Stimulated activated CD8-positive, alpha-beta memory T cell treated with anti-CD3 and anti-CD28 coated beads, Interleukin-15, amount 100 ng/mL, for 48 hours (primary cell): ENCODE results near the gene CNTRL.

ENCODE experiments used
- DNase-seq, 2 donors: peaks; one replicate each; pipeline ENCODE4 v3.0.0-alpha.2; 2020; ENCODE audit warnings: low read depth in 2 of 2

Gene CNTRL

DNA sequence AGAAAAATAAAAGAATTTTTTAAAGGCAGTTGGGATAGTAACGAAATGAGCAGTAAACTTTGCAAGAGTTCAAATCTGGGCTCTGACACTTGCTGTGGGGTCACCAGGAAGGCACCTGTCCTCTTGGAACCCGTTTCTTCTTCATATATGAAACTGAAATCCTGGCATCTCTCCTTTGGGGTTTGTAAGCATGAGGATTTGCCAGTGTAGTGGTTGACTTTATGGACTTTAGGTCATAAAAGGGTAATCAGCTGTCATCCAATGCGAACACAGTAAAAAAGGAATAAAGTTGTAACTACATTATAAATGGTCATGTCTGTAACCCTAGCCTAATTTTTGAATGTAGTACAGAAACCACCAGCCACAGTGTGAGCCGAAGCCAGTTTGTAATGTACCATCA lies 125.6 kb downstream of the CNTRL start:
- no peak for DNase-seq

DNA sequence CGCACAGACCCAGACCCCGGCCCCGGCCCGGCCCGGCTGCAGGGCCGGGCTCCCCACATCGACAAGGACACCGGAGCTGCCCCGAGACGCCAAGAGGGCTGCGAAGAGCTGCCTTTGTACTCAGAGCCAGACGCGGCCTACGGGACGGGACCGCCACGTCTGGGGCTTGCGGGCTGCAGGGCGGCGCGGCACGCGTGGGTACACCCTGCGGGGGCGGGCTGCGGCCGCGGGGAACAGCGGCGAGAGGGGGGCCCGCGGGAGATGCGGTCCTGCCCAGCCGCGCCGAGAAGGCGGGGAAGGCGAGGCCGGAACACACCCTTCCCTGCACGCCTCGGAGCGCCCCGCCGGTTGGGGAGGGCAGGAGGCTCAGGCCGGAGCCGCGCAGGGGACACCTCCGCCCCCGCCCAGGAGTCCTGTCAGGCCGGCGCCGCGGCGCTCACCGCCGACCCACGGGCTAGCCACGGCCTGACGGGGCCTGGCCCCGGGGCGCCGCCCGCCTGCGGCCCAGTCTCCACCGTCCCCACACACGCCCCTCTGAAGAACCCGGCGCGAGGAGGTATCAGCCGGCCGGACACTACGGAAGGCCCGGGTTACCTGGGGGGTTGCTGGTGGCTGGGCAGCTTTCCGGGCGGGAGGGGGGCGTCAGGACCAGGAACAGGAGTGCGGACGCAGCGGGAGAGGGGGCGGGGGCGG lies 126.4 kb downstream of the CNTRL start:
- DNase-seq, result peak; percentile 19 to 48

- peak; percentile 100 for DNase-seq
Observed at GRCh38 chr9:121201738-121202533, 127.2 kb downstream of the CNTRL start, which contains the start of gene RAB14. TSS of gene RAB14 (minus strand) at chr9:121201869. CDS start at chr9:121193412, 8,457 bp downstream.

- no peak for DNase-seq
Observed at GRCh38 chr9:121204121-121204520, 129.4 kb downstream of the CNTRL start.

- DNase-seq, result no peak
Observed at GRCh38 chr9:121204611-121205010, 129.9 kb downstream of the CNTRL start.

DNA sequence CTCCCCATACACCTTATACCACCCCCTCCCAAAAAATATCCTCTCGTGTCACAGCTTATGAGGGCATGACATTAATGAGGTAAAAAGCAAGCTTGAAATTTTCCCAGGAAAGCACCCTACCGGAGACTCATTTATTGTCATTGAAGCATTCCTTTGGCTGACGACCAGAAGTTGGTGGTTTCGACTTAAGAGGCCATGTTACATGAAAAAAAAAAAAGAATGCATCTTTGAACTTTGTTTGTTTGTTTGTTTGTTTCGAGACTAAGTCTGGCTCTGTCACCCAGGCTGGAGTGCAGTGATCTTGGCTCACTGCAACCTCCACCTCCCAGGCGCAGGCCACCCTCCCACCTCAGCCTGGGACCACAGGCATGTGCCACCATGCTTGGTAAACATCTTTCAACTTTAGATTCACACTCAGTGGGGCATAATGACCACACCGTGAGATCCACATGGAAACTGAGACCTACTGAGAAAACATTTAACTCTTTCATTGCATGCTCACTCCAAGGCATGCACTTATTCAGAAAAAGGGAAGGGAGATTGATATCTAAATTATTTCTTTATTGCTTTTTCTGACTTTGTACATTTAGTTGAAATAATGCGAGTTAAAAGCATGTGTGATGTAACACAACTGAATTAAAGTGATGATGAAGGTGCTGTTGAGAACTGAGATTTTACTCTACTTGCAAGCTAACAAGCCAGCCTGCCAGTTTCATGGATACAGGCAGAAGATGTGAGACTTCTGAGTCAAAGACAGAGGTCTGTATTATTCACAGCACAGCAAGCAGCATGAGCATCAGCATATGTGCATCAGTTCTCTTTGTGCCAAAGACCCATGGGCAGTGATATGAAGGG lies 132.0 kb downstream of the CNTRL start:
- no peak for DNase-seq

GRCh38 chr9:121207371-121207940 lies 132.7 kb downstream of the CNTRL start:
- DNase-seq, result no peak

- DNase-seq, result no peak
Observed at GRCh38 chr9:121210536-121210935, 135.8 kb downstream of the CNTRL start.

GRCh38 chr9:121213136-121213806 lies 138.5 kb downstream of the CNTRL start:
- peak; percentile 58 to 60 for DNase-seq

GRCh38 chr9:121214005-121214404 lies 139.2 kb downstream of the CNTRL start:
- no peak for DNase-seq

GRCh38 chr9:121216271-121216805 lies 141.6 kb downstream of the CNTRL start:
- DNase-seq, result no peak

DNA sequence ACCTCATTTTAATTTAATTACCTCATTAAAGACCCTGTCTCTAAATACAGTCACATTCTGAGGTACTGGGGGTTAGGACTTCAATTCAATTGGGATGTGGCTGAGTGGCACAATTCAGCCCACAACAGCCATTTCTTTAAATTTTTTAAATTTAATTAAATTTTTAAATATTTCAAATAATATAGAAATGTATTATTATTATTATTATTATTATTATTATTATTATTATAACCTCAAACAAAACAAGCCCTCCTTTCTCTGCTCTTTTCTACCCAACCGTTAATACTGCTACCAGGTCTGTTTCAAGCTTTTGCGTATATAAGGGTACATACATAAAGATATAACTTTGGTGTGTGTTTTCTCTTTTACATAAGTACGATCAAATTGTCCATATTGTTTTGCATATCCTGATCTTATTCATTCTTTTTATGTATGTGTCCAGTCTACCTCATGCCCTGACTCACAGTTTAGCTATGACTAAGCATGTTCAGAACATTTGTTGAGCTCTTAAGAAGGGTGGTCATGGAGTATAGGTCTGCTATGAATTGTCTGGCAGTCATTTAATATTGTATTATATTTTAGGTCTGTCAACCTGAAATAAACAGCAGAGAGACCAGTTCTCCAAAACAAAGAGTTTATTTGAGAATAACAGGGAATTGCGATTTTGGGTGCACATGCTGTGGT lies 143.0 kb downstream of the CNTRL start:
- no peak for DNase-seq

GRCh38 chr9:121218357-121219027 lies 143.7 kb downstream of the CNTRL start:
- DNase-seq, result no peak

GRCh38 chr9:121219530-121219929 lies 144.8 kb downstream of the CNTRL start:
- no peak for DNase-seq

DNA sequence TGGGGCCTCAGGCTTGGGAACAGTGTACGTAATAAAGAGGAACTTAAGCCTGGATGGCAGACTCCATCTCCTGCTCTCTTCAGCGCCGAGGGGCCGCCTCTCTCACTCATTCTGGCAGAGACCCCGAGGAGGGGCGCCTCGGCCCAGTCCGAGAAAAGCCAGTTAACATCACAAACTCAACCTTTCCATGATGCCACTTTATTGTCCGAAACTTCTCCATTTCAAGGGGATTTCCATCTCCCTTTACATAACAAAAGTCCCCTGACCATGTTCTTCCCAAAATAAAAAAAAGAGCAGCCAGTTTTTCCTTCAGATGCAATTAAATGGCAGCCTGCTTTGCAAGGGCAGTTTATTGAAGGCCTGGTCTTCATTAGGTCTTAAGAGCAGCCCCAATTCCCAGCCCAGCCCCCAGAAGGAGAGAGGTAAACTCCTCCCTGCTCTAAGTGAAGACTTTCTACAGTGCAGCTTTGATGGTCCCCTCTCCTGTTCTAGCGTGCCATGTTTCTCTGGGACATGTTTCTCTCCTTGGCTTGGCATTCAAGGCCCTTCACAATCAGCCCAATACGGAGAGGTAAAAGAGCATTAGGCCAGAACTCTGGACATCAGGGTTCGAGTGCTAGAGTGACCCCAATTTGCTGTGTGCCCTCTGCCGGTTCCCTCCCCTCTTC lies 146.4 kb downstream of the CNTRL start:
- DNase-seq, result no peak

GRCh38 chr9:121221664-121222055 lies 146.9 kb downstream of the CNTRL start:
- no peak for DNase-seq

GRCh38 chr9:121222524-121223171 lies 147.9 kb downstream of the CNTRL start:
- no peak for DNase-seq

DNA sequence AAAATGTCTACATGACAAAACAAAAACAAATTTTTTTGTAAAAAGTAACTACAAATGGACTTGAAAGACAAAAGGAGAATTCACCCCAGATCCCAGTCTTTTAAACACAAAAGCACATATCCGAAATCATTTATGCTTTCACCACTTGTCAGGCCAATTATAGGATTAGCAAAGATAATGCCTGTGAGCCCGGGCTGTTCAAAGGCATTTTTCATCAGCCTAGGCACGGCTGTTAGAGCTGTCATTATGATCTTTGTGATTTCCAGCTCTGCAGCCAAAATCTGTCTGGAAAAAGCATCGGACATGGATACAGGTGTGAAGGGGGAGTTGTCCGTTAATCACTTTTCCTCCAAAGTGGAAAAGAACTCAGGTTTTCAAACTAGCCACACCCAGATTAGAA lies 150.5 kb downstream of the CNTRL start:
- no peak for DNase-seq

DNA sequence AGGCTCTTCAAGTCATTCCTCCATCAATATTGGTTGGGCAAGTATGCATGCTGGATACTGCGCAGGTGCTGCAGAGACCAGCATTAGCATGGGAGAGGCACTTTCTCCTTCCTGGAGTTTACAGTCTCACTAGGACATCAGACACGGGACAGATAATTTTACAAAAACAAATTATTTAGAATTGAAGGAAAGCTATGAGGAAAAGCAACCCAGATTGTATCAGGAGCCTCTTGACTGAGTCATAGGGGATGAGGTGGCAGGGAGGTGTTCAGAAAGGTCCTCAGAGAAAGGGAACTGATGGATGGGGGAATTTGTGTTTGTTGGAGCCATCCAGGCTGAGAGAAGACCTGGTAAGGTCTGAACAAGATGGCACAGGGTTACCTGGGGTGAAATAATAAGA lies 151.4 kb downstream of the CNTRL start:
- DNase-seq, result no peak
